GM23248 (cell line): ENCODE measurements around the gene CCDC192. TPM values are rescaled to one million over a fixed set of nuclear protein-coding genes. Genes with fewer than 3 reads are reported as not detected.

Experiments used
- DNase-seq: peaks from one replicate; pipeline ENCODE4 v3.0.0-alpha.2; 2015
- H2AFZ ChIP-seq: fragments of 200-600 bp; sonication (generic); 2 replicates; pipeline ENCODE4 v1.6.1; 2016; ENCODE audit warnings: antibody characterized with exemption
- H3F3A ChIP-seq: fragments of 200-600 bp; sonication (generic); 2 replicates; pipeline ENCODE4 v1.6.1; 2016; ENCODE audit warnings: mild to moderate bottlenecking, antibody characterized with exemption, mixed run types; ENCODE audit not compliant: insufficient read depth
- H3K27ac ChIP-seq: fragments of 200-600 bp; sonication (generic); 2 replicates; pipeline ENCODE4 v1.5.1; 2016; ENCODE audit warnings: mild to moderate bottlenecking
- H3K27me3 ChIP-seq: fragments of 200-600 bp; sonication (generic); replicated peaks from 2 replicates; pipeline ENCODE4 v1.6.1; 2016; ENCODE audit warnings: mild to moderate bottlenecking; ENCODE audit not compliant: insufficient read depth
- H3K36me3 ChIP-seq: fragments of 200-600 bp; sonication (generic); 2 replicates; pipeline ENCODE4 v1.6.1; 2016; ENCODE audit warnings: low read depth, mild to moderate bottlenecking
- H3K4me1 ChIP-seq: fragments of 200-600 bp; sonication (generic); 2 replicates; pipeline ENCODE4 v1.6.1; 2016; ENCODE audit warnings: mild to moderate bottlenecking; ENCODE audit not compliant: insufficient read depth
- H3K4me2 ChIP-seq: fragments of 200-600 bp; sonication (generic); one replicate; pipeline ENCODE4 v1.6.1; 2016; ENCODE audit warnings: mild to moderate bottlenecking; ENCODE audit not compliant: unreplicated experiment
- H3K4me3 ChIP-seq: fragments of 200-600 bp; sonication (generic); 2 replicates; pipeline ENCODE4 v1.5.1; 2016; ENCODE audit warnings: mild to moderate bottlenecking
- H3K79me2 ChIP-seq: fragments of 200-600 bp; sonication (generic); 2 replicates; pipeline ENCODE4 v1.6.1; 2016; ENCODE audit warnings: mild to moderate bottlenecking; ENCODE audit not compliant: insufficient read depth
- H3K9ac ChIP-seq: fragments of 200-600 bp; sonication (generic); 2 replicates; pipeline ENCODE4 v1.6.1; 2016; ENCODE audit warnings: mild to moderate bottlenecking
- H3K9me2 ChIP-seq: fragments of 200-600 bp; sonication (generic); 2 replicates; pipeline ENCODE4 v1.6.1; 2016; ENCODE audit warnings: mixed run types, mild to moderate bottlenecking, moderate library complexity; ENCODE audit not compliant: insufficient read depth
- H3K9me3 ChIP-seq: fragments of 200-600 bp; sonication (generic); one replicate; pipeline ENCODE4 v1.6.1; 2017; ENCODE audit warnings: low read depth
- H4K20me1 ChIP-seq: fragments of 200-600 bp; sonication (generic); 2 replicates; pipeline ENCODE4 v1.6.0; 2016; ENCODE audit not compliant: insufficient read depth
- EZH2 ChIP-seq: fragments of 200-600 bp; sonication (generic); IDR thresholded peaks from 2 replicates; pipeline ENCODE4 v1.6.1; 2018; ENCODE audit warnings: antibody characterized with exemption, mild to moderate bottlenecking; ENCODE audit not compliant: insufficient read depth, poor library complexity, severe bottlenecking
- EZH2phosphoT487 ChIP-seq: fragments of 200-600 bp; sonication (generic); IDR thresholded peaks from 2 replicates; pipeline ENCODE4 v1.6.1; 2018; ENCODE audit warnings: antibody characterized with exemption, moderate library complexity, mild to moderate bottlenecking, low read depth; ENCODE audit not compliant: insufficient read depth
- WGBS, 2 experiments: methylation state at CpG; one replicate each; pipeline ENCODE4 v1.1.6; 2015 to 2017; ENCODE audit warnings: low lambda C conversion rate in 2 of 2, low coverage in 1 of 2; ENCODE audit errors: missing lambda C conversion rate in 2 of 2; 5-methylcytosine and 5-hydroxymethylcytosine counted together
- in situ Hi-C: fragments of 300-500 bp; cut with MboI; formaldehyde crosslinking; loops from 2 replicates; pipeline ENCODE4 v1.15.0; 2020
- polyA plus RNA-seq: library from polyadenylated mRNA; unstranded; fragments of >200 nt; fragmentation: Nextera tagmentation; extraction: Ambion mirVana; gene quantifications from 2 replicates; pipeline ENCODE4 v1.2.1, GENCODE V29; 2016
- total RNA-seq: library from RNA; depleted of rRNA; stranded (reverse); fragments of >200 nt; shearing (Covaris generic); gene quantifications from 2 replicates; pipeline ENCODE4 v1.2.3, GENCODE V29; 2014

The CCDC192 gene
- total and polyA plus RNA-seq, 2 experiments from 2014 or later: 0.40 TPM; not detected in 1

GRCh38 chr5:127933348-127933747 is 230.2 kb downstream of the CCDC192 start:
- TF ChIP-seq EZH2phosphoT487: no peak
- no peak for TF ChIP-seq EZH2
- Histone ChIP-seq H3K27ac (no peak overlapping the region), H3K9ac (no peak overlapping the region), H3K36me3 (no peaks in the 10 kb centered on the region), H3F3A (peaks cover 17% of the 10 kb centered on the region), H3K4me1 (peaks cover 25% of the 10 kb centered on the region), H3K9me2 (no peaks in the 10 kb centered on the region), H2AFZ (no peak overlapping the region), H3K79me2 (no peaks in the 10 kb centered on the region), H4K20me1 (no peaks in the 10 kb centered on the region), H3K27me3 (no peaks in the 10 kb centered on the region), H3K9me3 (no peaks in the 10 kb centered on the region), H3K4me3 (no peak overlapping the region), H3K4me2 (no peak overlapping the region)
- 65 to 68% methylated on average over 5 of the region's 5 CpGs for WGBS, 2 experiments
- in situ Hi-C loops: no loop called here
- no peak for DNase-seq

- H3K9ac ChIP-seq: no peak overlapping the region
- no peaks in the 10 kb centered on the region for H3K9me3 ChIP-seq
- H3K27me3 ChIP-seq: no peaks in the 10 kb centered on the region
- H3F3A ChIP-seq: peaks cover 17% of the 10 kb centered on the region
- in situ Hi-C loops: no loop called here
- H3K36me3 ChIP-seq: no peaks in the 10 kb centered on the region
- 0 to 5% methylated on average over 1 of the region's 1 CpG for WGBS, 2 experiments
- no peak overlapping the region for H3K4me3 ChIP-seq
- no peaks in the 10 kb centered on the region for H3K79me2 ChIP-seq
- DNase-seq: peak; percentile 69
- peaks cover 23% of the 10 kb centered on the region for H3K4me1 ChIP-seq
- no peak for TF ChIP-seq EZH2phosphoT487
- no peak for TF ChIP-seq EZH2
- no peak overlapping the region for H2AFZ ChIP-seq
- no peaks in the 10 kb centered on the region for H3K9me2 ChIP-seq
- H3K4me2 ChIP-seq: no peak overlapping the region
- no peaks in the 10 kb centered on the region for H4K20me1 ChIP-seq
- no peak overlapping the region for H3K27ac ChIP-seq
Measured at GRCh38 chr5:127934791-127935256, 231.6 kb downstream of the CCDC192 start.

- Histone ChIP-seq H3K4me2 (no peak overlapping the region), H3K4me1 (peaks cover 17% of the 10 kb centered on the region), H3K9ac (no peak overlapping the region), H3K27me3 (no peaks in the 10 kb centered on the region), H4K20me1 (no peaks in the 10 kb centered on the region), H3K4me3 (no peak overlapping the region), H3K27ac (no peak overlapping the region), H3K9me3 (no peaks in the 10 kb centered on the region), H2AFZ (no peak overlapping the region), H3F3A (peaks cover 17% of the 10 kb centered on the region), H3K79me2 (no peaks in the 10 kb centered on the region), H3K36me3 (no peaks in the 10 kb centered on the region), H3K9me2 (no peaks in the 10 kb centered on the region)
- in situ Hi-C loops: no loop called here
- no peak for DNase-seq
- WGBS, 2 experiments: 82 to 83% methylated on average over 1 of the region's 1 CpG
- TF ChIP-seq EZH2phosphoT487: no peak
- no peak for TF ChIP-seq EZH2
Measured at GRCh38 chr5:127935398-127935797, 232.2 kb downstream of the CCDC192 start.

- no peaks in the 10 kb centered on the region for H4K20me1 ChIP-seq
- H3K36me3 ChIP-seq: no peaks in the 10 kb centered on the region
- no peak overlapping the region for H3K4me3 ChIP-seq
- no peak overlapping the region for H3K9ac ChIP-seq
- in situ Hi-C loops: no loop called here
- H3K9me2 ChIP-seq: no peaks in the 10 kb centered on the region
- peaks cover 17% of the 10 kb centered on the region for H3F3A ChIP-seq
- H3K27me3 ChIP-seq: no peaks in the 10 kb centered on the region
- WGBS, 2 experiments: 83 to 85% methylated on average over 6 of the region's 6 CpGs
- DNase-seq: no peak
- TF ChIP-seq EZH2 (no peak), EZH2phosphoT487 (no peak)
- H2AFZ ChIP-seq: no peak overlapping the region
- H3K27ac ChIP-seq: no peak overlapping the region
- peaks cover 15% of the 10 kb centered on the region for H3K4me1 ChIP-seq
- H3K9me3 ChIP-seq: no peaks in the 10 kb centered on the region
- H3K4me2 ChIP-seq: no peak overlapping the region
- no peaks in the 10 kb centered on the region for H3K79me2 ChIP-seq
Measured at GRCh38 chr5:127936439-127936972, 233.3 kb downstream of the CCDC192 start.
